HEK293T (cell line): Measurements from ENCODE around the gene HS1BP3.

ENCODE experiments used
- CTCF ChIA-PET: fragments of 350-600 bp; formaldehyde crosslinking; extraction: SDS; loops from one replicate; lab custom pipeline; 2021; ENCODE audit warnings: antibody characterized with exemption, inconsistent platforms; lab: Yijun Ruan, JAX
- POLR2A ChIA-PET: fragments of 350-600 bp; formaldehyde crosslinking; extraction: SDS; loops from one replicate; lab custom pipeline; 2020; ENCODE audit warnings: antibody characterized with exemption, inconsistent platforms; lab: Yijun Ruan, JAX
- DNase-seq: peaks from one replicate; pipeline ENCODE4 v3.0.0; 2012; ENCODE audit warnings: mixed read lengths; ENCODE audit errors: extremely low spot score
- ARNT ChIP-seq: fragments of 450-650 bp; IDR thresholded peaks from 2 replicates; pipeline ENCODE4 v1.6.1; 2017; ENCODE audit warnings: mild to moderate bottlenecking
- BHLHE40 ChIP-seq: fragments of 450-650 bp; IDR thresholded peaks from 2 replicates; pipeline ENCODE4 v1.6.1; 2016; ENCODE audit warnings: mild to moderate bottlenecking, moderate library complexity, borderline replicate concordance
- CTBP1 ChIP-seq: fragments of 450-650 bp; IDR thresholded peaks from 2 replicates; pipeline ENCODE4 v1.6.1; 2016; ENCODE audit warnings: borderline replicate concordance
- ELF4 ChIP-seq: fragments of 450-650 bp; IDR thresholded peaks from 2 replicates; pipeline ENCODE4 v1.6.1; 2017; ENCODE audit warnings: antibody characterized with exemption
- FOXA1 ChIP-seq: fragments of 450-650 bp; IDR thresholded peaks from 2 replicates; pipeline ENCODE4 v1.6.1; 2016; ENCODE audit warnings: mild to moderate bottlenecking
- FOXK2 ChIP-seq: fragments of 450-650 bp; IDR thresholded peaks from 2 replicates; pipeline ENCODE4 v1.6.1; 2016; ENCODE audit warnings: mild to moderate bottlenecking
- FOXM1 ChIP-seq: fragments of 450-650 bp; IDR thresholded peaks from 2 replicates; pipeline ENCODE4 v1.6.1; 2017; ENCODE audit warnings: mild to moderate bottlenecking, borderline replicate concordance
- HDGF ChIP-seq: fragments of 450-650 bp; IDR thresholded peaks from 2 replicates; pipeline ENCODE4 v1.6.1; 2017; ENCODE audit warnings: antibody characterized with exemption, borderline replicate concordance
- L3MBTL2 ChIP-seq: fragments of 450-650 bp; conservative IDR thresholded peaks from 2 replicates; pipeline ENCODE4 v1.6.1; 2016; ENCODE audit warnings: mild to moderate bottlenecking
- LEF1 ChIP-seq: fragments of 450-650 bp; IDR thresholded peaks from 2 replicates; pipeline ENCODE4 v1.6.1; 2017; ENCODE audit warnings: mild to moderate bottlenecking, borderline replicate concordance
- NFRKB ChIP-seq: fragments of 450-650 bp; IDR thresholded peaks from 2 replicates; pipeline ENCODE4 v1.6.1; 2016; ENCODE audit warnings: mild to moderate bottlenecking, moderate library complexity
- SP1 ChIP-seq: fragments of 450-650 bp; IDR thresholded peaks from 2 replicates; pipeline ENCODE4 v1.6.1; 2017
- SUZ12 ChIP-seq: fragments of 450-650 bp; IDR thresholded peaks from 2 replicates; pipeline ENCODE4 v1.6.1; 2016; ENCODE audit warnings: mild to moderate bottlenecking
- TARDBP ChIP-seq: fragments of 450-650 bp; IDR thresholded peaks from 2 replicates; pipeline ENCODE4 v1.6.1; 2016
- ZNF384 ChIP-seq: fragments of 450-650 bp; IDR thresholded peaks from 2 replicates; pipeline ENCODE4 v1.6.1; 2016
- TF ChIP-seq, protein P1 (sequence below): fragments of 450-650 bp; IDR thresholded peaks from 2 replicates; pipeline ENCODE4 v1.6.1; 2016

HS1BP3 gene

DNA sequence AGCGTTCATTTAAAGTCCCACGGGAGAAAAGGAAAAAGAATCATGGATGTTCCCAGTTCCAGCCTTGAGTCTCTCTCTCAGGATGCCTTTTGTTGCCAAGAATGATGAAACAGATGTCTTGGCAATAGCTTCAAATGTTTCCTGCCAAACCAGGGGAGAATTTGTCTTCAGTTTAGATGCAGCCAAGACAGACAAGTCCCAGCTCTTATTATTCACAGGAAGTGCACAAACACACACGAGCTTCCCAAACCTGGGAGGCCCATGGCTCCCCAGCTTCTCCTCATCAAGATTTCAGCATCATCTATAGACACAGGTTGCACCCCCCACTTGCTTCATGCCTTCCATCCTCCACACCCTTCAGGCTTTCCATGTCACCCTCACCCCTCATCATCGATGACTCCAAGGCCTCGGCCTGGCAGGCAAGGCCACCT is 45.9 kb downstream of the HS1BP3 start:
- ChIA-PET CTCF (interaction anchor here (1.0 kb wide), 1 partner anchor 12 kb away, joined by 3 read pairs; no protein-coding TSS in a partner anchor), POLR2A (interaction anchor here (1.0 to 3.5 kb wide), 3 partner anchors 153 to 157 kb away, joined by 3 to 16 read pairs (median 4); partner anchors contain the start of gene RHOB)
- TF ChIP-seq SUZ12 = no peak
- no peak for TF ChIP-seq NFRKB
- no peak for TF ChIP-seq ZNF384
- no peak for TF ChIP-seq CTBP1
- TF ChIP-seq FOXM1 = no peak
- no peak for TF ChIP-seq BHLHE40
- TF ChIP-seq SP1 = no peak
- TF ChIP-seq L3MBTL2 = no peak
- no peak for TF ChIP-seq FOXK2
- TF ChIP-seq TARDBP = no peak
- no peak for TF ChIP-seq HDGF
- no peak for TF ChIP-seq LEF1
- TF ChIP-seq FOXA1 = no peak
- TF ChIP-seq ARNT = no peak
- TF ChIP-seq, protein P1, sequence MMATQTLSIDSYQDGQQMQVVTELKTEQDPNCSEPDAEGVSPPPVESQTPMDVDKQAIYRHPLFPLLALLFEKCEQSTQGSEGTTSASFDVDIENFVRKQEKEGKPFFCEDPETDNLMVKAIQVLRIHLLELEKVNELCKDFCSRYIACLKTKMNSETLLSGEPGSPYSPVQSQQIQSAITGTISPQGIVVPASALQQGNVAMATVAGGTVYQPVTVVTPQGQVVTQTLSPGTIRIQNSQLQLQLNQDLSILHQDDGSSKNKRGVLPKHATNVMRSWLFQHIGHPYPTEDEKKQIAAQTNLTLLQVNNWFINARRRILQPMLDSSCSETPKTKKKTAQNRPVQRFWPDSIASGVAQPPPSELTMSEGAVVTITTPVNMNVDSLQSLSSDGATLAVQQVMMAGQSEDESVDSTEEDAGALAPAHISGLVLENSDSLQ = no peak
- no peak for TF ChIP-seq ELF4
- no peak for DNase-seq

DNA sequence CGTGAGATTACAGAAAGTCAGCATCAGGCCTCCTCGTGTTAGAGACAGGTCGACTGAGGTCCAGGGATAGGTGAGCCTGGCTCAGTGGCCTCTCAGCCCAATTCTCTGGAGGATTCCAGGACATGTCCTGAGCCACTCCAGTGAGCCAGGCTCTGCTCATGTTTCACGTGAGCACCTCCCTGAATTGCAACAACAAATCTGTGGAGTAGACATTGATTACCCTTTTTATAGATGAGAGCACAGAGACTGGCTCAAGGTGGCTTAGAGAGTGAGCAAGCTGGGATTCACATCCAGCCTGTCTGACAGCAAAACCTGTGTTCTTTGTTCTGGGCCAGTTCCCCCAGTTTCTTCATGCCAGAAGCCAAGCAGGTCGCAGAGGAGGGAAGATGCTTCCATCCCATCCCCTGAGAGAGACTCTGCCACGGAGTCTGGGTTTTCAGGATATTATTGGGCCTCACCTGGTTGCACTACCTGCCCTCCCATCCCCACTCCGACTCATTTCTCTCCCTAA is 46.4 kb downstream of the HS1BP3 start:
- CTCF ChIA-PET = interaction anchor here (1.0 kb wide), 1 partner anchor 13 kb away, joined by 3 read pairs; no protein-coding TSS in a partner anchor
- TF ChIP-seq TARDBP = no peak
- no peak for TF ChIP-seq L3MBTL2
- TF ChIP-seq ARNT = no peak
- no peak for TF ChIP-seq BHLHE40
- TF ChIP-seq NFRKB = no peak
- TF ChIP-seq, protein P1 = no peak
- TF ChIP-seq FOXK2 = no peak
- no peak for TF ChIP-seq ELF4
- TF ChIP-seq CTBP1 = no peak
- TF ChIP-seq ZNF384 = no peak
- TF ChIP-seq LEF1 = no peak
- no peak for TF ChIP-seq SUZ12
- TF ChIP-seq FOXM1 = no peak

DNA sequence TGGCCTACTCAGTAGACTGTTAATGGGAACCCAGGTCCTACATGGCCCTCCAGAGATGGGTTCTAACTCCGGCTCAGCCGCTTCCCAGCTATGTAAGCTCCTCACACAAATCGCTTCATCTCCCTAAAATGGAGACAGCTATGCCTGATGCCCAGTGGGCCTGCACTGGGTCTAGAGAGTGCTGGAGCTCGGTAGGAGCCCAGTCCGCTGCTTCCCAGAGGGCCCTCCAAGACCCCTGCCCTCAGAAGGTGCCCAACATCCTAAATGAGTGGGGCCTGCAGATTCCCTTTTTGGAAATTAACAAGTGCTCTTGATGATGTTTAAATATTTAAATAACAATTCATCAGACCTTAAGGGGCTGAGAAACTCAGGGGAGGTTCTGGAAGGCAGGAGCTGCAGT is 47.1 kb downstream of the HS1BP3 start:
- no peak for DNase-seq
- TF ChIP-seq FOXM1 (no peak), LEF1 (no peak), SP1 (no peak), BHLHE40 (no peak), FOXK2 (no peak), CTBP1 (no peak), L3MBTL2 (no peak), HDGF (no peak), NFRKB (no peak), TARDBP (no peak), ZNF384 (no peak), FOXA1 (no peak), ARNT (no peak), ELF4 (no peak), SUZ12 (no peak)
- TF ChIP-seq, protein P1 = no peak
- POLR2A ChIA-PET = interaction anchor here (3.5 kb wide), 1 partner anchor 156 kb away, joined by 16 read pairs; the partner anchor contains the start of gene RHOB
- CTCF ChIA-PET = no interaction called here

More for the DNA sequence above, 46.4 kb downstream of the HS1BP3 start:
- POLR2A ChIA-PET = interaction anchor here (1.0 to 3.5 kb wide), 3 partner anchors 153 to 157 kb away, joined by 3 to 16 read pairs (median 4); partner anchors contain the start of gene RHOB
- no peak for DNase-seq

DNA sequence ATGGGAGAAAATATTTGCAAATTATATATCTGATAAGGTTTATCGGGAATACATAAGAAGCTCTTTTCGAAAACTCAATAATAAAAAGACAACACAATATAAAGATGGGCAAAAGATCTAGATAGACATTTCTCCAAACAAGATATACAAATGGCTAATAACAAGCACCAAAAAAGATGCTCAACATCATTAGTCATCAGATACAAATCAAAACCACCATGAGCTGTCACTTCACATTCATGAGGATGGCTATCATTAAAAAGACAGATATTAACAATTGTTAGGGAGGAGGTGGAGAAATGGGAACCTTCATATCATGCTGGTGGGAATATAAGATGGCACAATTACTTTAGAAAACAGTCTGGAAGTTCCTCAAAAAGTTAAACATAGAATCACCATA is 48.1 kb downstream of the HS1BP3 start:
- TF ChIP-seq ARNT (no peak), ZNF384 (no peak), CTBP1 (no peak), NFRKB (no peak), L3MBTL2 (no peak), LEF1 (no peak), BHLHE40 (no peak), SUZ12 (no peak)
- DNase-seq = no peak
- ChIA-PET POLR2A (interaction anchor here (0.7 kb wide), 1 partner anchor 156 kb away, joined by 3 read pairs; the partner anchor contains the start of gene RHOB), CTCF (interaction anchor here (1.0 kb wide), 1 partner anchor 12 kb away, joined by 3 read pairs; no protein-coding TSS in a partner anchor)

DNA sequence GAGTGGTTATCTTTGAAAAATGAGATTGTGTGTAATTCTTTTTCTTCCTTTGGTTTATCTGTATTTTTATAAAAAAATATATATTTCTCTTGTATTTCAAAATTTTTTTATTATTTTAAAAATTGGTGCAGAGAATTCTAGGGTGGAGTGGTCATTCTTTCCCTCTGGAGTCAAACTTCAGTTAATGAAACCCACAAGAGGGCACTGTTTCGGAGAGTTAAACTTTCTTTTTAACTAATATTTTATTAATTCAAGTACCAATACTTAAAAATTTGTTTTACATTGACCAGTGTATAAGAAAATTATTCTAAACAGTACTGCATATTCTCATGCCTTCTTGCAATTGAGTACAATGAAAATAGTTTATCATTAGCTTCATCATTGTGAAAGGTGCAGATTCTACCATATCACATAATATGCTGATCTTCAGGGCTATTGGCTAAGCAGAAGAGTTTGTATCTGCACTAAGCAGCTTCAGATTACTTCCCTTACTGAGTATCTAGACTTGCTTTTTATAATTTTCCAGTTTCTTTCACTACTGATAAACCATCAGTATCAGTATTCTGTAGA is 50.1 kb downstream of the HS1BP3 start:
- ChIA-PET CTCF (interaction anchor here (0.7 kb wide), 1 partner anchor 17 kb away, joined by 3 read pairs; no protein-coding TSS in a partner anchor), POLR2A (interaction anchor here (1.0 to 2.0 kb wide), 2 partner anchors 151 to 154 kb away, joined by 6 to 7 read pairs; partner anchors contain the start of gene RHOB)
- DNase-seq = no peak
- TF ChIP-seq LEF1 (no peak), ARNT (no peak), FOXK2 (no peak), NFRKB (no peak), TARDBP (no peak), HDGF (no peak)
- TF ChIP-seq, protein P1 = no peak
